NB4 (cell line): Measurements from ENCODE around the gene AP4B1.

Source experiments
- MYC ChIP-seq: IDR thresholded peaks from 2 replicates; pipeline ENCODE4 v1.6.1; 2011; ENCODE audit warnings: low read depth, low read length
- POLR2A ChIP-seq: IDR thresholded peaks from 2 replicates; pipeline ENCODE4 v1.6.1; 2011; ENCODE audit warnings: mild to moderate bottlenecking; ENCODE audit not compliant: insufficient read length; ENCODE audit errors: extremely low read depth
- TF ChIP-seq, protein P1 (sequence below): IDR thresholded peaks from one replicate; pipeline ENCODE4 v1.5.1; 2012; ENCODE audit warnings: low read depth, low read length
- TF ChIP-seq, protein P2 (sequence below): IDR thresholded peaks from 2 replicates; pipeline ENCODE4 v1.6.1; 2011; ENCODE audit warnings: low read depth, low read length

DNA sequence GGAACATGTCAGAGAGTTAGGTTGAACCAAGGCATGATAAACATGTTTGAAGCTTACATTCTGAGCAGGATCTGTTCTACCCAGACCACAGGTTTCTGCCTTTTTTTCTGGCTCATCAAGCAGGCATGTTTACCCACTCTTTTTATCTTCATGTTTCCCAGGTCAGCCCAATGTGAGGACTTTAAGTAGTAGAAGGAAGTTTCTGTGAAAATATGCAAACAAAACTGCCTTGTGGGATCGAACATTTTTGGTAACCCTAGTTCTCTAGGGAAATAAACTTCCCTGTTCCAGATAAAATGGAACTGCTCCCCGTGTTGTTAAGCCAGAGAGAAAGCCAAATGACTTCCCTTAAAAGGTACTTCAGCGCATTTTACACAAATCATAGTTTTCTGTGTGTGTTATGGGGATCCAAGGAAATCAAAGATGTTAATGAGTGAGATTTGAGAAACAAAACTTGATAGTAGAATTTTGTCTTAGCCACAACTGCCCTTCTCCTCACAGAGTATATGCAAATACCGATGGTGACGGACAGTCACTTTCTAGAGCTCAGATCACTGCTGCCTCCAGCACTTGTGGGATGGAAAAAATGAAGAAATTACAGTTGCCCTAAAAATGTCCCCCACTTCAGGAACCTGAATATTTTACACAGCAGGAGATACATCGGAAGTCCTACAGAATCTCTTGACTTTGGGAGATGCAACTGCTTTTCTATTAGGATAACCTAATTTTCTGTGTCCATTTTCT lies 23.8 kb upstream of the AP4B1 start:
- TF ChIP-seq, protein P1, sequence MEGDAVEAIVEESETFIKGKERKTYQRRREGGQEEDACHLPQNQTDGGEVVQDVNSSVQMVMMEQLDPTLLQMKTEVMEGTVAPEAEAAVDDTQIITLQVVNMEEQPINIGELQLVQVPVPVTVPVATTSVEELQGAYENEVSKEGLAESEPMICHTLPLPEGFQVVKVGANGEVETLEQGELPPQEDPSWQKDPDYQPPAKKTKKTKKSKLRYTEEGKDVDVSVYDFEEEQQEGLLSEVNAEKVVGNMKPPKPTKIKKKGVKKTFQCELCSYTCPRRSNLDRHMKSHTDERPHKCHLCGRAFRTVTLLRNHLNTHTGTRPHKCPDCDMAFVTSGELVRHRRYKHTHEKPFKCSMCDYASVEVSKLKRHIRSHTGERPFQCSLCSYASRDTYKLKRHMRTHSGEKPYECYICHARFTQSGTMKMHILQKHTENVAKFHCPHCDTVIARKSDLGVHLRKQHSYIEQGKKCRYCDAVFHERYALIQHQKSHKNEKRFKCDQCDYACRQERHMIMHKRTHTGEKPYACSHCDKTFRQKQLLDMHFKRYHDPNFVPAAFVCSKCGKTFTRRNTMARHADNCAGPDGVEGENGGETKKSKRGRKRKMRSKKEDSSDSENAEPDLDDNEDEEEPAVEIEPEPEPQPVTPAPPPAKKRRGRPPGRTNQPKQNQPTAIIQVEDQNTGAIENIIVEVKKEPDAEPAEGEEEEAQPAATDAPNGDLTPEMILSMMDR = no peak
- TF ChIP-seq POLR2A = no peak
- TF ChIP-seq, protein P2, sequence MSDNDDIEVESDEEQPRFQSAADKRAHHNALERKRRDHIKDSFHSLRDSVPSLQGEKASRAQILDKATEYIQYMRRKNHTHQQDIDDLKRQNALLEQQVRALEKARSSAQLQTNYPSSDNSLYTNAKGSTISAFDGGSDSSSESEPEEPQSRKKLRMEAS = no peak
- no peak for TF ChIP-seq MYC
